CD4-positive, alpha-beta T cell treated with Interferon alpha-2 for 1 hour (primary cell): ENCODE data around the gene MTURN.
"Not testable (repeated sequence)": the region's sequence is repeated elsewhere in the genome, so short reads cannot be mapped to it uniquely, and the experiment has no call there.

Experiments
- DNase-seq, 2 donors: peaks; one replicate each; pipeline ENCODE4 v3.0.0-alpha.2; 2020 to 2022

The MTURN gene

DNA sequence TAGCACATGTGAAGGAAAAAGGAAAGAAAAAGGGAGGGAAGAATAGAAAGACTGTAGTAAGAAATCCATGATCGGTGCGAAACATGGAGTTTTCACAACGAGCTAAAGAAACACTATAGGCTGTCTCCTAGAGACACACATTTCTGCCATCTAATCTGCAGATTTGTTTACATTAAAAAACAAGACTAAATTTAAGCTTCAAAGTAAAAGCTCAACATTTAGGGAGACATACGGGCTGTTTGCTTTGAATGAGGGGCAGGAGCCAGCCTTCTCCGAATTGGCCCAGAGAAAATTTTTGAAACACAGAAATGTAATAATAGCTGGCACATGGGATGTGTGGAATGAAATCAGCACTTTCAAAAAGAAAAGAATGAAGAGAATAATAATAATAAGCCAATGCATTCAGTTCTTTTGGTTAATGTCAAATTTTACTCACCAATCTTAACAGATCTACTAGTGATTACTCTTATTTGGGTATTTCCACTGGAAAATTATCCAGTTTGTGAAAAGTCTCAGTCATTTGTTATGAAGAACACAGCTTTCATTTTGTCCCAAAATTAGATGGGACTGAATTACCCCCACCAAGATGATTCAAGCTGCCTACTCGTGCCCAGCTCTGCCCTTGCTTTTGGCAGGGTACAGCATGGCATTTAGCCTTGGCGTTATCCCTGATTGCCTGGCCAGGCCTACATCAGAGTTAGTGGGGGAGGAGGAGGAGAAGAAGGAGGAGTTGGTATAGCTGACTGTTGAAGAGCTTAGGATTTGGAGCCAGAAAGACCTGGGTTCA, 47.1 kb downstream of the MTURN start:
- no peak for DNase-seq

DNA sequence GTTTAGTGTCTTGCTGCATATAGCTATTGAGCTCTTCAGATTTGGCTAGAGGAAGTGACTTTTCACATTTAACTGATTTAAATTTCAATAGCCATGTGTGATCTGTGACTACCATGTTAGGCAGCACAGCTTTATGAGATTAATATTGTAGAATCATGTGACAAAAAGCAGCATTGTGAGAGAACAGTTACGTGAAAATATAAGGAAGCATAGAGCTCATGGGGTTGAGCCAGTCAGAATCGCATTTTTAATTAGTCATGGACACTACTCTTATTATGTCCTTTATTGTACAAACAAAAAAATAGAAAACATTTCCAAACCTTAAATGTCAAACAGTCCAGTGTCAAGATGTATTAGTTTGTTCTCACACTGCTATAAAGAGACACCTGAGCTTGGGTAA, 48.0 kb downstream of the MTURN start:
- no peak for DNase-seq

GRCh38 chr7:30183749-30184369, 49.1 kb downstream of the MTURN start:
- DNase-seq = no peak

- peak; percentile 23 to 59 for DNase-seq
Measured at GRCh38 chr7:30184791-30185487, 50.2 kb downstream of the MTURN start.

DNA sequence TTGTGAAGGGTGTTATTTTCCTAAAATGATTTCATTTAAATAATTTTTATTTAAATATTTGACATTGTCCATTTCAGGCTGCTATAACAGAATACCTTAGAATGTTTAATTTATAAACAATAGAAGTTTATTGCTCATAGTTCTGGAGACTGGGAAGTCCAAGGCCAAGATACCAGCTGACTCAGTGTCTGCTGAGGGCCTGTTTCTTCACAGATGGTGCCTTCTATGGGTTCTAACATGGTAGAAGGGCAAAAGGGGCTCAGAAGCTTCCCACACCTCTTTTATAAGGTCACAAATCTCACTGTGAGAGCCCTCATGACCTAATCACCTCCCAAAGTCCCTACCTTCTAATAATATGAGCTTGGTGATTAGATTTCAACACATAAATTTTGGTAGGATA, 50.7 kb downstream of the MTURN start:
- DNase-seq = no peak

- DNase-seq = no peak
Measured at GRCh38 chr7:30186725-30187124, 51.9 kb downstream of the MTURN start.

DNA sequence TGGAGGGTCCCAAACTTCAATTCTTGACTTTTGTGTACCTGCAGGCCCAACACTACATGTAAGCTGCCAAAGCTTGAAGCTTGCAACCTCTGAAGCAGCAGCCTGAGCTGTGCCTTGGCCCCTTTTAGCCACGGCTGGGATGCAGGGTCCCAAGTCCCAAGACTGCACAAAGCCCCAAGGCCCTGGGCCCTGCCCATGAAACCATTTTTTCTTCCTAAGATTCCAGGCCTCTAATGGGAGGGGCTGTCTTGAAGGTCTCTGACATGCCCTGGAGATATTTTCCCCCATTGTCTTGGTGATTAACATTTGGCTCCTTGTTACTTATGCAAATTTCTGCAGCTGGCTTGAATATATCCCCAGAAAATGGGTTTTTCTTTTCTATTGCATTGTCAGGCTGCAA, 52.7 kb downstream of the MTURN start:
- DNase-seq = no peak

DNA sequence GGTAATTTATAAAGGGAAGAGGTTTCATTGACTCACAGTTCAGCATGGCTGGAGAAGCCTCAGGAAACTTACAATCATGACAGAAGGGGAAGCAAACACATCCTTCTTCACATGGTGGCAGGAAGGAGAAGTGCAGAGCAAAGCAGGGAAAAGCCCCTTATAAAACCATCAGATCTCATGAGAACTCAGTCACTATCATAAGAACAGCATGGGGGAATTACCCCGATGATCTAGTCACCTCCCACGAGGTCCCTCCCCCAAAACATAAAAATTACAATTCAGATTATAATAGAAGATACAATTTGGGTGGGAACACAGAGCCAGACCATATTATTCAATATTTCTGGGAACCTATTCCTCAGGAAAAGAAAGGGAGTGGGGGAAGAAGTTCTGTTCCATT, 53.6 kb downstream of the MTURN start:
- not testable (repeated sequence) for DNase-seq

- no peak for DNase-seq
Measured at GRCh38 chr7:30188811-30189210, 54.0 kb downstream of the MTURN start.

GRCh38 chr7:30191809-30192208, 57.0 kb downstream of the MTURN start:
- no peak for DNase-seq

GRCh38 chr7:30193336-30193943, 58.7 kb downstream of the MTURN start:
- no peak for DNase-seq

- no peak for DNase-seq
Measured at GRCh38 chr7:30196408-30196807, 61.6 kb downstream of the MTURN start.

- no peak for DNase-seq
Measured at GRCh38 chr7:30197438-30197837, 62.7 kb downstream of the MTURN start.

DNA sequence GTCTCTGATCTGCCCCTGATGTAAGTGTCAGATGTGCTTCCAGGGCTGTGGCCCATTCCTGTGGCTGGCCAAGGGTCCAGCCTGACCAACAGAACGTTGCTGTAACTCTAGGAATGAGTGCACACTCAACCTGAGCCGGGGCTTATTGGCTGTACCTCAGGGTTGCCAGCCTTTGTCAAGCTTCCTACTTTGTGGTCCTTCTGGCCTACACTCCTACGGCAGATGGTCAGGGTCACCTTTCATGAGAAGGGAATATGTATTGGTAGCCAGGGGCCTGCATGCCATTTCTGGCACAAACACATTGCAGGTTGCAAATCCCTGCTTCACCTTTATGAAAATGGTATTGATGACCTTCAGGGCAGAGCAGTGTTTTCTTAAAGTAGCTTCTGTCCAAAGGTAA, 64.5 kb downstream of the MTURN start:
- no peak for DNase-seq

DNA sequence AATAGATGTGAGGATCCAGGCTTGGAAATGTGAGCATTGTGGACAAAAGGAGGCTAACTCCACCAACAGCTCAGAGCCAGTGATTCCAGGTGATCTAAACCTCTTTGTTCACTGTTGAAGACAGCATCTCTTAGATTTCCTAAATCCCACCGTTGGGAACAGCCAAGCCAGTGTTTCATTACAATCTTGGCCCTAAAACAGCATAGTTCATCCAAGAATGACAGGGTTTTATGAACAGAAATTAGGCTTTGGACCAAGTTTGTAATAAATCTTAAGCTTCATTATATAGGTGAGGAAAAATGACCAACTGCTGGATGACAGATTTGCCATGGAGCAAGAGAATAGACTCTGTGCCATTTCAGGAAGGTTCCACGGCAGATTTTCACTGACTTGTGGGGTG, 65.8 kb downstream of the MTURN start:
- no peak for DNase-seq

DNA sequence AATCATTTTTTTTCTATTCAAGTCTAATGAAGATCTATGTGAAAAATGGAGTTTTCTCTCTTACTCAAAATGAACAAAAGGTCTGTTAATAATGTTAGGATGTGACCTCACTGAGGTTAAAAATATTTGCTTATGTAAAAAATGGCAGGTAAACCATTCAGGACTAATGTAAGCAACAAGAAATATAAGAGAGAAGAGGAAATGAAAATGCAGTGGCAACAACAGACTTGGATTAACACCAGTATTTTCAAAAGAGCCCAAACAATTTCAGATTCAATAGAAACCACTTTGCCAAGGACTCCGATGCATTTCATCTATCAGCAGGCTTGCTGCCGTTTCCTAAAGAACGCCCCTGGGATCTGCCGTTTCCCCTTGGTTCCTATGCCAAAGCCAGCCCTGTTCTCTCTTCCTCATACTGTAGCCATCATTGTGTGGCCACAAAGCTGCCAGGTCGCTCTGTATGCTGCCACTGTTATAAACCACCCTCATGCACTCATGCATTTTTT, 66.4 kb downstream of the MTURN start:
- no peak for DNase-seq

DNA sequence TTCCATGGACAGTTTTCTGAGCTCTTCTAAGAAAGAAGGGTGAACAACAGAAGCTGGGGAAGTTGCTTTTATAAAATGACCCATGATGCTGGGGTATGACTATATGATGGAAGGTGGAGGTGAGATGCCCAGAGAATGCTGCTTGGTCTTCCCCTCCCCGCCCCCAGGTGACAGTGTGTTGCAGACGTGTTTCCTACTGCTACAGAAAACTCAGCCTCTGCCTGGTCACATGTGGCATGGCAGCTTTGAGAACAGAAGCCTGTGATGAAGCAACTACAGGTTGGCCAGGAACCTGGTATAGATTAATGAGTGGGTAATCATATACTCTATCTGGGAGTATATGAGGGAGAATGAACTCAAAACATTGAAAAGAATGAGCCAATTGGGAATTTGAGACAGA, 67.1 kb downstream of the MTURN start:
- no peak for DNase-seq

- DNase-seq = no peak
Measured at GRCh38 chr7:30202671-30203070, 67.9 kb downstream of the MTURN start.

- DNase-seq = no peak
Measured at GRCh38 chr7:30206491-30206890, 71.7 kb downstream of the MTURN start.

DNA sequence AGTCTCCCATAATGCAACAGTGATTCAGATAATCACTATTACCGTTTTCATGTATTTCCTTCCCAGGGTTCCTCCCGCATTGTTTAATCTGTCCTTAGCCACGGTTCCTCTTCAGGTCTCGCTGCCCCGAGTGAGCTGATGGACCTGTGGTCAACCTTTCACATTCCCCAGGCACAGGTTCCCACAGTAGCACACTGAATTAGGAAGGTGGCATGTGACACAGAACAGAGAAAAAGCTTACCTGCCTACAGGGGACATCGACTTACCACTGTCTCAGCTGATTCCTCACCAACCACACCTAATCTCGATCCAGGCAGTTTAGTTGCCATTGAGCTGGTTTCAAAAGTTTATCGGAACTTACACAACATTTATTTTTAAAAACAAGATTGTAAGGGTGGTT, 72.2 kb downstream of the MTURN start:
- no peak for DNase-seq

- no peak for DNase-seq
Measured at GRCh38 chr7:30207376-30207775, 72.6 kb downstream of the MTURN start.

- no peak for DNase-seq
Measured at GRCh38 chr7:30209951-30210350, 75.2 kb downstream of the MTURN start.
